K562 (cell line): Measurements from ENCODE around the gene C2CD2L. TPM values are rescaled to one million over a fixed set of nuclear protein-coding genes. Genes with fewer than 3 reads are reported as not detected.

Experiments used
- AFF1 ChIP-seq, 2 experiments: fragments of 450-650 bp; IDR thresholded peaks; 2 replicates each; pipeline ENCODE4 v1.6.1; 2018; ENCODE audit warnings: mild to moderate bottlenecking in 2 of 2, low read depth in 1 of 2; ENCODE audit not compliant: partially characterized antibody in 2 of 2
- ATF1 ChIP-seq, 2 experiments: fragments of 450-650 bp in 1 of 2; IDR thresholded peaks; 2 replicates each; pipeline ENCODE4 v1.6.1; 2016; ENCODE audit warnings: missing compliant biosample characterization in 1 of 2, missing genetic modification characterization in 1 of 2
- ATF4 ChIP-seq: fragments of 450-650 bp; formaldehyde crosslinking; IDR thresholded peaks from 2 replicates; pipeline ENCODE4 v1.4.0; 2022; ENCODE audit warnings: mild to moderate bottlenecking, moderate library complexity
- DEAF1 ChIP-seq: fragments of 450-650 bp; formaldehyde crosslinking; IDR thresholded peaks from 2 replicates; pipeline ENCODE4 v1.4.0; 2020; ENCODE audit warnings: mild to moderate bottlenecking, moderate library complexity
- DMBX1 ChIP-seq: fragments of 250-450 bp; sonication (Bioruptor Pico); IDR thresholded peaks from 2 replicates; pipeline ENCODE4 v1.8.0; 2022; ENCODE audit warnings: inconsistent platforms, mild to moderate bottlenecking, moderate library complexity, borderline replicate concordance
- E2F6 ChIP-seq, 2 experiments: IDR thresholded peaks; 2 replicates each; pipeline ENCODE4 v1.6.1; 2011; ENCODE audit warnings: borderline replicate concordance in 1 of 2, control low read depth in 1 of 2, low read depth in 1 of 2, low read length in 1 of 2, mild to moderate bottlenecking in 1 of 2, mixed read lengths in 1 of 2, moderate library complexity in 1 of 2; ENCODE audit not compliant: insufficient read depth in 1 of 2, insufficient read length in 1 of 2, poor library complexity in 1 of 2, severe bottlenecking in 1 of 2; ENCODE audit errors: extremely low read depth in 1 of 2
- ELK3 ChIP-seq: fragments of 450-650 bp; formaldehyde crosslinking; IDR thresholded peaks from 2 replicates; pipeline ENCODE4 v1.4.0; 2020; ENCODE audit warnings: mild to moderate bottlenecking
- EP400 ChIP-seq: fragments of 450-650 bp; IDR thresholded peaks from 2 replicates; pipeline ENCODE4 v1.6.1; 2017; ENCODE audit warnings: antibody characterized with exemption, mild to moderate bottlenecking, moderate library complexity
- HEY1 ChIP-seq: fragments of 250-450 bp; sonication (Bioruptor Pico); IDR thresholded peaks from 2 replicates; pipeline ENCODE4 v1.5.0; 2020; ENCODE audit warnings: mild to moderate bottlenecking, moderate library complexity, borderline replicate concordance
- HMG20A ChIP-seq: fragments of 450-650 bp; formaldehyde crosslinking; conservative IDR thresholded peaks from 2 replicates; pipeline ENCODE4 v1.4.0; 2020; ENCODE audit warnings: mild to moderate bottlenecking, mixed read lengths
- RNF219 ChIP-seq: fragments of 250-450 bp; sonication (Bioruptor Pico); IDR thresholded peaks from 2 replicates; pipeline ENCODE4 v1.5.0; 2022; ENCODE audit warnings: mild to moderate bottlenecking
- polyA plus RNA-seq, 8 experiments: library from polyadenylated mRNA; depleted of rRNA in 4 of 8; stranded (reverse) in 5 of 8; unstranded in 3 of 8; fragments of >200 nt; fragmentation: Nextera tagmentation in 2 of 8; fragmentation: Illumina TruSeq in 1 of 8; extraction: Ambion mirVana in 2 of 8; extraction: Trizol in 1 of 8; gene quantifications; 2 replicates each; pipeline versions ENCODE4 v1.2.1 to v1.2.3, GENCODE V29; 2011 to 2014; ENCODE audit warnings: inconsistent platforms in 1 of 8, missing spikeins in 1 of 8
- total RNA-seq, 7 experiments: library from RNA; depleted of rRNA in 6 of 7; stranded (reverse); fragments of >200 nt in 6 of 7; fragmentation: Illumina TruSeq in 2 of 7; extraction: Trizol in 2 of 7; gene quantifications; 2 replicates each; pipeline versions ENCODE4 v1.2.1 to v1.2.3, GENCODE V29; 2011 to 2021; ENCODE audit warnings: low replicate concordance in 1 of 7

C2CD2L gene
- total and polyA plus RNA-seq, 9 of the 15 experiments (the other 6 are each of a cell fraction or from before 2014, with no cell fraction given), result 0.66 to 41.2 (median 14.8) TPM

GRCh38 chr11:119084663-119085436 is 22.3 kb upstream of the C2CD2L start, which contains the start of gene HMBS (continued):
- peak in 1 of 2 experiments; percentile 30 for TF ChIP-seq AFF1 (IDR thresholded peaks at IDR 0.05; ENCODE audit: low read depth in 1 of 2, partially characterized antibody in 2 of 2)
- no peak for TF ChIP-seq RNF219 (CRISPR knock-in tag)
- no peak for TF ChIP-seq HEY1 (CRISPR knock-in tag)
- TF ChIP-seq ATF4 (CRISPR knock-in tag), result 0 out of 2 replicates have a peak, but pooled peaks have one; percentile 39
- 0 out of 2 replicates have a peak, but pooled peaks have one; percentile 21 for TF ChIP-seq DMBX1 (CRISPR knock-in tag)
- peak; percentile 96 for TF ChIP-seq EP400
- no peak for TF ChIP-seq ATF1 (CRISPR knock-in tag; IDR thresholded peaks at IDR 0.05)
- peak; percentile 96 for TF ChIP-seq ATF1 (tag; IDR thresholded peaks at IDR 0.05)
- no peak for TF ChIP-seq ELK3 (CRISPR knock-in tag)
- TF ChIP-seq E2F6 (IDR thresholded peaks at IDR 0.05; ENCODE audit: borderline replicate concordance in 1 of 2, extremely low read depth in 1 of 2, insufficient read depth in 1 of 2, insufficient read length in 1 of 2, low read depth in 1 of 2, low read length in 1 of 2, poor library complexity in 1 of 2, severe bottlenecking in 1 of 2), result peak; percentile 89 to 94
- TF ChIP-seq HMG20A (CRISPR knock-in tag), result no peak
- no peak; the same call in 1 of the 2 replicates for TF ChIP-seq DEAF1 (CRISPR knock-in tag)
